Keratinocyte (primary cell): ENCODE data around the gene KLHL5. TPM values are rescaled to one million over a fixed set of nuclear protein-coding genes. Genes with fewer than 3 reads are reported as not detected.

Experiments
- DNase-seq: peaks from one replicate; pipeline ENCODE4 v3.0.0-alpha.2; 2011; ENCODE audit warnings: low read depth, missing footprints, low spot score
- FAIRE-seq: peaks from 2 replicates; lab custom pipeline; 2011; peaks lifted over from hg19 to GRCh38; lab: Jason Lieb, UNC
- H2AFZ ChIP-seq: 2 replicates; pipeline ENCODE4 v1.6.0; 2012; ENCODE audit warnings: low read length, control low read depth, inconsistent platforms; ENCODE audit not compliant: control insufficient read depth
- H3K27ac ChIP-seq: 2 replicates; pipeline ENCODE4 v1.5.1; 2011; ENCODE audit warnings: low read length; ENCODE audit not compliant: control insufficient read depth, insufficient read depth
- H3K27me3 ChIP-seq: 3 replicates; pipeline ENCODE4 v1.6.0; 2011; ENCODE audit warnings: low read length; ENCODE audit not compliant: control insufficient read depth, insufficient read depth; ENCODE audit errors: extremely low read depth
- H3K36me3 ChIP-seq, 2 experiments: 2 replicates in 1 of 2; 3 replicates in 1 of 2; pipeline ENCODE4 v1.5.1; 2011; ENCODE audit warnings: low read length in 2 of 2, mild to moderate bottlenecking in 1 of 2; ENCODE audit not compliant: control insufficient read depth in 2 of 2, insufficient read depth in 2 of 2; ENCODE audit errors: extremely low read depth in 1 of 2
- H3K4me1 ChIP-seq: 3 replicates; pipeline ENCODE4 v1.5.1; 2011; ENCODE audit warnings: low read length; ENCODE audit not compliant: control insufficient read depth, insufficient read depth; ENCODE audit errors: extremely low read depth
- H3K4me2 ChIP-seq: 3 replicates; pipeline ENCODE4 v1.6.0; 2011; ENCODE audit warnings: low read depth, low read length; ENCODE audit not compliant: control insufficient read depth, insufficient read depth; ENCODE audit errors: extremely low read depth
- H3K4me3 ChIP-seq, 3 experiments: fragments of 200-600 bp in 1 of 3; sonication (generic) in 1 of 3; 2 replicates in 2 of 3; 3 replicates in 1 of 3; pipeline ENCODE4 v1.5.1; 2011 to 2016; ENCODE audit warnings: low read length in 3 of 3, mild to moderate bottlenecking in 3 of 3, control low read depth in 2 of 3, inconsistent platforms in 1 of 3, low read depth in 1 of 3, mixed read lengths in 1 of 3, mixed run types in 1 of 3, moderate library complexity in 1 of 3; ENCODE audit not compliant: control insufficient read depth in 2 of 3, insufficient read depth in 2 of 3; ENCODE audit errors: extremely low read depth in 1 of 3
- H3K79me2 ChIP-seq: 2 replicates; pipeline ENCODE4 v1.6.0; 2012; ENCODE audit warnings: low read length; ENCODE audit not compliant: control insufficient read depth, insufficient read depth
- H3K9ac ChIP-seq: 3 replicates; pipeline ENCODE4 v1.6.0; 2011; ENCODE audit warnings: low read length; ENCODE audit not compliant: control insufficient read depth, insufficient read depth; ENCODE audit errors: extremely low read depth
- H3K9me1 ChIP-seq: 3 replicates; pipeline ENCODE4 v1.6.0; 2011; ENCODE audit warnings: low read length; ENCODE audit not compliant: control insufficient read depth, insufficient read depth; ENCODE audit errors: extremely low read depth
- H3K9me3 ChIP-seq: 2 replicates; pipeline ENCODE4 v1.5.1; 2012; ENCODE audit warnings: low read depth, low read length; ENCODE audit not compliant: control insufficient read depth
- H4K20me1 ChIP-seq: 3 replicates; pipeline ENCODE4 v1.6.0; 2011; ENCODE audit warnings: low read length; ENCODE audit not compliant: control insufficient read depth, insufficient read depth; ENCODE audit errors: extremely low read depth
- EZH2 ChIP-seq: IDR thresholded peaks from one replicate; pipeline ENCODE4 v1.6.1; 2012; ENCODE audit warnings: inconsistent platforms, mild to moderate bottlenecking, low read length, moderate library complexity
- dilution Hi-C: fragments of 300-500 bp; cut with MboI; formaldehyde crosslinking; loops from one replicate; pipeline ENCODE4 v1.7.0; 2020; ENCODE audit warnings: low sequenced_read_pairs; ENCODE audit not compliant: extremely low pct_ligation_motif_present
- polyA plus RNA-seq, 5 experiments: library from polyadenylated mRNA; depleted of rRNA in 3 of 5; stranded (reverse) in 3 of 5; stranded (forward) in 1 of 5; unstranded in 1 of 5; fragments of >200 nt; gene quantifications; 1 replicate in 1 of 5; 2 replicates in 3 of 5; 3 replicates in 1 of 5; pipeline versions ENCODE4 v1.2.1 to v1.2.3, GENCODE V29; 2011 to 2012; ENCODE audit warnings: missing spikeins in 2 of 5, low read depth in 1 of 5, low replicate concordance in 1 of 5
- TF ChIP-seq, protein P1 (sequence below), 3 experiments: IDR thresholded peaks in 1 of 3; conservative IDR thresholded peaks in 1 of 3; optimal IDR thresholded peaks in 1 of 3; 2 replicates in 2 of 3; 3 replicates in 1 of 3; pipeline versions ENCODE3 to v1.5.1; 2011; ENCODE audit warnings: low read length in 3 of 3, mild to moderate bottlenecking in 3 of 3, moderate library complexity in 2 of 3, control low read depth in 1 of 3, inconsistent platforms in 1 of 3; ENCODE audit not compliant: insufficient read depth in 2 of 3; ENCODE audit errors: extremely low read depth in 1 of 3

The KLHL5 gene
- polyA plus RNA-seq, 1 donor (not counting 4 experiments of a cell fraction or from before 2014, with no cell fraction given), result 25.4 TPM

DNA sequence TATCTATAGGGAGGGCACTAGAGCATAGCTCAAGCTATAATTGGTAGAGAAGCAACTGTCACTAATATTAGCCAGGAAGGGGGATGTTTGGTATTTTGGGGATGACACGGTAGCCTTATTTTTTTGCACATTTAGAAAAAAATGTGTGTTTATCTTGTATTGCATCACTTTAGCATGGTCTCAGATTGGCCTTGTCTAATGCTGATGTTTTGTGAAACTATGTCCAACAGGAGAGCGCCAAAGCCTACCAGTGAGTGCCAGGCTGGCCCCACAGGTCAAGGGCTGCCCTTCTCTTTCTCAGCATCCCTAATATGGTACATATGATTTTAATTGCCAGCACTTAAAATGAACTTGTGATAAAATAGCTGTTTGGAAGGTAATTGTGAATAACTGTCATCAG, 95.5 kb downstream of the KLHL5 start:
- Histone ChIP-seq H2AFZ (no peak overlapping the region), H4K20me1 (no peaks in the 10 kb centered on the region), H3K27me3 (no peaks in the 10 kb centered on the region), H3K79me2 (no peaks in the 10 kb centered on the region), H3K4me1 (no peaks in the 10 kb centered on the region), H3K4me2 (no peak overlapping the region), H3K27ac (no peak overlapping the region), H3K36me3 (no peaks in the 10 kb centered on the region), H3K9me3 (no peaks in the 10 kb centered on the region), H3K9me1 (no peaks in the 10 kb centered on the region), H3K9ac (no peak overlapping the region), H3K4me3 (no peak overlapping the region)
- no peak for FAIRE-seq
- no peak for TF ChIP-seq EZH2
- TF ChIP-seq, protein P1, sequence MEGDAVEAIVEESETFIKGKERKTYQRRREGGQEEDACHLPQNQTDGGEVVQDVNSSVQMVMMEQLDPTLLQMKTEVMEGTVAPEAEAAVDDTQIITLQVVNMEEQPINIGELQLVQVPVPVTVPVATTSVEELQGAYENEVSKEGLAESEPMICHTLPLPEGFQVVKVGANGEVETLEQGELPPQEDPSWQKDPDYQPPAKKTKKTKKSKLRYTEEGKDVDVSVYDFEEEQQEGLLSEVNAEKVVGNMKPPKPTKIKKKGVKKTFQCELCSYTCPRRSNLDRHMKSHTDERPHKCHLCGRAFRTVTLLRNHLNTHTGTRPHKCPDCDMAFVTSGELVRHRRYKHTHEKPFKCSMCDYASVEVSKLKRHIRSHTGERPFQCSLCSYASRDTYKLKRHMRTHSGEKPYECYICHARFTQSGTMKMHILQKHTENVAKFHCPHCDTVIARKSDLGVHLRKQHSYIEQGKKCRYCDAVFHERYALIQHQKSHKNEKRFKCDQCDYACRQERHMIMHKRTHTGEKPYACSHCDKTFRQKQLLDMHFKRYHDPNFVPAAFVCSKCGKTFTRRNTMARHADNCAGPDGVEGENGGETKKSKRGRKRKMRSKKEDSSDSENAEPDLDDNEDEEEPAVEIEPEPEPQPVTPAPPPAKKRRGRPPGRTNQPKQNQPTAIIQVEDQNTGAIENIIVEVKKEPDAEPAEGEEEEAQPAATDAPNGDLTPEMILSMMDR (optimal IDR thresholded peaks at IDR 0.05 in 1 of 3, IDR thresholded peaks at IDR 0.05 in 1 of 3, conservative IDR thresholded peaks at IDR 0.05 in 1 of 3; ENCODE audit: extremely low read depth in 1 of 3, insufficient read depth in 2 of 3, low read length in 3 of 3), result no peak
- DNase-seq, result no peak
- dilution Hi-C loops, result no loop called here

DNA sequence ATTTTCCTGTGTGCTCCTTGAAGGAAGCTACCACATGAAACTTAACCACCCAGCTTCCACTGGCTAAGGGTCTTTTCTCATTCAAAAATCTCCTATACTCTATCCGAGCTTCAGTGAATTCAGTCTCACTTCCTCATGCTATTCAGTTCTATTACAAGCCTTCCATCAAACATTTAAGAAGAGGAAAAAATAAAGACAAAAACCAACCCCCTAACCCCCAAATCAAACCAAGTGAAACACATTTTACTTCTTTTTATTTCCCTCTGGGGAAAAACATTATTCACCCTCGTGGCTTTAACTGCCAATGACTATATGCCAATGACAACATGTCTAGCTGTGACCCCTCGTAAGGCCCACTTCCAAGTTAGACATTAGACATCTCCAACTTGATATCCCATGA, 104.1 kb downstream of the KLHL5 start:
- no peak overlapping the region for H3K27ac ChIP-seq
- dilution Hi-C loops, result no loop called here
- no peak overlapping the region for H3K4me3 ChIP-seq
- H4K20me1 ChIP-seq, result no peaks in the 10 kb centered on the region
- H3K9ac ChIP-seq, result no peak overlapping the region
- no peaks in the 10 kb centered on the region for H3K4me1 ChIP-seq
- H2AFZ ChIP-seq, result no peak overlapping the region
- H3K36me3 ChIP-seq, result no peaks in the 10 kb centered on the region
- H3K79me2 ChIP-seq, result no peaks in the 10 kb centered on the region
- TF ChIP-seq EZH2, result no peak
- TF ChIP-seq, protein P1 (optimal IDR thresholded peaks at IDR 0.05 in 1 of 3, IDR thresholded peaks at IDR 0.05 in 1 of 3, conservative IDR thresholded peaks at IDR 0.05 in 1 of 3; ENCODE audit: extremely low read depth in 1 of 3, insufficient read depth in 2 of 3, low read length in 3 of 3), result no peak
- H3K9me3 ChIP-seq, result no peaks in the 10 kb centered on the region
- H3K27me3 ChIP-seq, result no peaks in the 10 kb centered on the region
- no peak overlapping the region for H3K4me2 ChIP-seq
- H3K9me1 ChIP-seq, result no peaks in the 10 kb centered on the region
- FAIRE-seq (no peak), DNase-seq (no peak)
